Measurements from ENCODE around the gene MTREX. TPM values are rescaled to one million over a fixed set of nuclear protein-coding genes. Genes with fewer than 3 reads are reported as not detected.

MTREX gene
- total RNA-seq, 1 donor from 2014 or later: 35.7 TPM

DNA sequence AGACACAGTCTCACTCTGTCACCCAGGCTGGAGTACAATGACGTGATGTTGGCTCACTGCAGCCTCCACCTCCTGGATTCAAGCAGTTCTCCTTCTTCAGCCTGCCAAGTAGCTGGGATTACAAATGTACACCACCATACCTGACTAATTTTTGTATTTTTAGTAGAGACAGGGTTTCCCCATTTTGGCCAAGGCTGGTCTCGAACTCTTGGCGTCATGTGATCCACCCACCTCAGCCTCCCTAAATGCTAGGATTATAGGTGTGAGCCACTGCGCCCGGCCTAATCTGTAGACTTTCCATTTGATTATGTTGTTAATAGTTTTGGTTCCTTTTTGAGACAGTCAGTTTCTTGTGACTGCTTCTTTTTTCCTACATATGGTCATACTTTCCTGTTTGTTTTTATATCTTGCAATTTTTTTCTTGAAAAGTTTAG, 31.0 kb downstream of the MTREX start:
- no peaks in the 10 kb centered on the region for H3K27me3 ChIP-seq (ENCODE audit: control insufficient read depth, insufficient read depth, low read length)
- TF ChIP-seq, protein P1, sequence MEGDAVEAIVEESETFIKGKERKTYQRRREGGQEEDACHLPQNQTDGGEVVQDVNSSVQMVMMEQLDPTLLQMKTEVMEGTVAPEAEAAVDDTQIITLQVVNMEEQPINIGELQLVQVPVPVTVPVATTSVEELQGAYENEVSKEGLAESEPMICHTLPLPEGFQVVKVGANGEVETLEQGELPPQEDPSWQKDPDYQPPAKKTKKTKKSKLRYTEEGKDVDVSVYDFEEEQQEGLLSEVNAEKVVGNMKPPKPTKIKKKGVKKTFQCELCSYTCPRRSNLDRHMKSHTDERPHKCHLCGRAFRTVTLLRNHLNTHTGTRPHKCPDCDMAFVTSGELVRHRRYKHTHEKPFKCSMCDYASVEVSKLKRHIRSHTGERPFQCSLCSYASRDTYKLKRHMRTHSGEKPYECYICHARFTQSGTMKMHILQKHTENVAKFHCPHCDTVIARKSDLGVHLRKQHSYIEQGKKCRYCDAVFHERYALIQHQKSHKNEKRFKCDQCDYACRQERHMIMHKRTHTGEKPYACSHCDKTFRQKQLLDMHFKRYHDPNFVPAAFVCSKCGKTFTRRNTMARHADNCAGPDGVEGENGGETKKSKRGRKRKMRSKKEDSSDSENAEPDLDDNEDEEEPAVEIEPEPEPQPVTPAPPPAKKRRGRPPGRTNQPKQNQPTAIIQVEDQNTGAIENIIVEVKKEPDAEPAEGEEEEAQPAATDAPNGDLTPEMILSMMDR (IDR thresholded peaks at IDR 0.05; ENCODE audit: insufficient read depth, low read length, poor library complexity, severe bottlenecking): no peak
- no peak for DNase-seq (ENCODE audit: low read depth)
- no peaks in the 10 kb centered on the region for H3K36me3 ChIP-seq (ENCODE audit: control insufficient read depth, insufficient read depth, low read length)
- no peak overlapping the region for H3K4me3 ChIP-seq (ENCODE audit: low read depth, low read length)

DNA sequence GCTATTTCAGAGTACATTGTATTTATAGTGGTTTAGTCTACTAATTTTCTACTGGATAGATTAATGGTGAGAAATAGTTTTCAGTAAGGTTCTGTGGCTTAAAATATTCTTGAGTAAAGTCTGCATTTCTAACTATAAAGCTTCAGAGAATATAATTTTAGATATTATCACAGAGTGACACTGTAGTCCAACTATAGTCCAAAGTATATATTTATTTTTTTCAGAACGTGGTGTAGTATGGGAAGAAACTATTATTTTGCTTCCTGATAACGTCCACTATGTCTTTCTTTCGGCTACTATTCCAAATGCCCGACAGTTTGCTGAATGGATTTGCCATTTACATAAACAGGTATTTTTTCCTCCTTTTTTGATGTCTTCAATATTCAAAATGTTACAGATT, 35.3 kb downstream of the MTREX start:
- H3K27me3 ChIP-seq (ENCODE audit: control insufficient read depth, insufficient read depth, low read length): no peaks in the 10 kb centered on the region
- no peak for DNase-seq (ENCODE audit: low read depth)
- H3K36me3 ChIP-seq (ENCODE audit: control insufficient read depth, insufficient read depth, low read length): no peaks in the 10 kb centered on the region
- TF ChIP-seq, protein P1 (IDR thresholded peaks at IDR 0.05; ENCODE audit: insufficient read depth, low read length, poor library complexity, severe bottlenecking): no peak
- no peak overlapping the region for H3K4me3 ChIP-seq (ENCODE audit: low read depth, low read length)

DNA sequence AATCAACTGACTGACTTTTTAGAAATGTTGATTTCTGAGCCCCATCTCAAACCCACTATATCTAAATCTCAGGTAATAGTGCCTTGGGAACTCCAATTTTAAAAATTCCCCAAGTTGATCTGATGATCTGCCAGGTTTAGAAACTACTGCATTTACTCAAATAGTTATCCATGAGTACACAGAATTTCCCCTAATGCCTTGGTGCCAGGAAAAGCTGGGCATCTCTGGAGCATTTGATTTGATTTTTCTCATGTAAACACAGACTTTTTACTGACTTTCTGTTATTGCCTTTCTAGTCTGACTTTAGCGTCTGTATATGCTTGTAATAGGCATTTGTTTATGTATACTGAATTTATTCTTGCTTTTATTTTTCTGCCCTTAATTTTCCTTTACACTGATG, 35.8 kb downstream of the MTREX start:
- Histone ChIP-seq H3K4me3 (ENCODE audit: low read depth, low read length) (no peak overlapping the region), H3K36me3 (ENCODE audit: control insufficient read depth, insufficient read depth, low read length) (no peaks in the 10 kb centered on the region), H3K27me3 (ENCODE audit: control insufficient read depth, insufficient read depth, low read length) (no peaks in the 10 kb centered on the region)
- TF ChIP-seq, protein P1 (IDR thresholded peaks at IDR 0.05; ENCODE audit: insufficient read depth, low read length, poor library complexity, severe bottlenecking): no peak
- no peak for DNase-seq (ENCODE audit: low read depth)

DNA sequence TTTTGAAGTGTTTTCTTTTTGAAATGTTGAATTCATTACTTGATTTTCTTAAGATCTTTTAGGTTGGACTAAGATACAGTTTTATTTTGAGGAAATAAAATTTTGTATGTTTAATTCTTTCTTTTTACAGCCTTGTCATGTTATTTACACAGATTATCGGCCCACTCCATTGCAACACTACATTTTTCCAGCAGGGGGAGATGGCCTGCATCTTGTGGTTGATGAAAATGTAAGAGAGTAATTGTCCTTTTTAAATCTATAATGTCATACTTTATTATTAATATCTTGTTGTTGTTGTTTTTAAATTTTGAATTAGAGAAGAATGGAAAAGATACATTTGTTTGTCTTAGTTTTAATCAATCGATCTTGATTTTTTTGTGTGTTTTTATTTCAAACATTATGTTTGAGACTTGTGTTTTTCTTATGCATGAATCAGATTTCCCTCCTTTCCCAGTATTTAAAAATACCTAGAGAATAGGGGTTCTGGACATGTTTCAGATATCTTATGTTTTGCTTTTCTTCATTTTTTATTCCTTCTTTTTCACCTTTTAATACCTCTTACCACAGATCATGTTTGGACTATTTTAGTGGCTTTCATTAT, 36.7 kb downstream of the MTREX start:
- H3K4me3 ChIP-seq (ENCODE audit: low read depth, low read length): no peak overlapping the region
- TF ChIP-seq, protein P1 (IDR thresholded peaks at IDR 0.05; ENCODE audit: insufficient read depth, low read length, poor library complexity, severe bottlenecking): peak; percentile 78
- H3K36me3 ChIP-seq (ENCODE audit: control insufficient read depth, insufficient read depth, low read length): no peaks in the 10 kb centered on the region
- no peaks in the 10 kb centered on the region for H3K27me3 ChIP-seq (ENCODE audit: control insufficient read depth, insufficient read depth, low read length)
- no peak for DNase-seq (ENCODE audit: low read depth)

DNA sequence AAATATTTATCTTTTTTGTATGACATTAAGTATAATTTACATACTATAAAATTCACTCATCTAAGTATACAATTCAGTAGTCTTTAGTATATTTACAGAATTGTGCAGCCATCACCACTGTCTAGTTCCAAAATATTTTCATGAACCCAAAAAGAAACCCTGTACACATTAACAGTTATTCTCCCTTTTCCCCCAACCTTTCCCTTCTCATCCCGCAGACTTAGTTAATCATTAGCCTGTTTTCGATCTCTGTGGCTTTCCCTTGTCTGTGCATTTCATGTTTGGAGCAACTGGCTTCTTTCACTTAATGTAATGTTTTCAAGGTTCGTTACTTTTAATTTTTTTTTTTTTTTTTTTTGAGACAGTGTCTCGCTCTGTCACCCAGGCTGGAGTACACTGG, 37.5 kb downstream of the MTREX start:
- TF ChIP-seq, protein P1 (IDR thresholded peaks at IDR 0.05; ENCODE audit: insufficient read depth, low read length, poor library complexity, severe bottlenecking): no peak
- H3K4me3 ChIP-seq (ENCODE audit: low read depth, low read length): no peak overlapping the region
- no peak for DNase-seq (ENCODE audit: low read depth)

DNA sequence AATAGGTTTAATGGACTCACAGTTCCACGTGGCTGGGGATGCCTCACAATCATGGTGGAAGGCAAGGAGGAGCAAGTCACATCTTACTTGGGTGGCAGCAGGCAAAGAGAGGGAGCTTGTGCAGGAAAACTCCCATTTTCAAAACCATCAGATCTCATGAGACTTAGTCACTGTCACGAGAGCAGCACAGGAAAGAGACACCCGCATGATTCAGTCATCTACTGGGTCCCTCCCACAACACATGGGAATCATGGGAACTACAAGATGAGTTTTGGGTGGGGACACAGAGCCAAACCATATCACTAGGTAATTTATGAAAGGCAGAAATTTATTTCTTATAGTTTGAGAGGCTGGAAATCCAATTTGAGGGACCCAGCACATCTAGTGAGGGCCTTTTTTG, 40.0 kb downstream of the MTREX start:
- no peaks in the 10 kb centered on the region for H3K36me3 ChIP-seq (ENCODE audit: control insufficient read depth, insufficient read depth, low read length)
- no peak for DNase-seq (ENCODE audit: low read depth)
- no peak overlapping the region for H3K4me3 ChIP-seq (ENCODE audit: low read depth, low read length)
- TF ChIP-seq, protein P1 (IDR thresholded peaks at IDR 0.05; ENCODE audit: insufficient read depth, low read length, poor library complexity, severe bottlenecking): no peak
- no peaks in the 10 kb centered on the region for H3K27me3 ChIP-seq (ENCODE audit: control insufficient read depth, insufficient read depth, low read length)

More for the DNA sequence above, 37.5 kb downstream of the MTREX start:
- Histone ChIP-seq H3K27me3 (ENCODE audit: control insufficient read depth, insufficient read depth, low read length) (no peaks in the 10 kb centered on the region), H3K36me3 (ENCODE audit: control insufficient read depth, insufficient read depth, low read length) (no peaks in the 10 kb centered on the region)
